H1 (cell line): ENCODE data around the gene TMEM238. TPM values are rescaled to one million over a fixed set of nuclear protein-coding genes. Genes with fewer than 3 reads are reported as not detected.

Source experiments
- CTCF ChIA-PET: fragments of 300-600 bp; sonication (Branson Sonifier 250); formaldehyde crosslinking; loops from one replicate; lab custom pipeline; 2021; ENCODE audit not compliant: partially characterized antibody; lab: Charles Lee
- POLR2A ChIA-PET: fragments of 300-600 bp; sonication (Branson Sonifier 250); formaldehyde crosslinking; loops from one replicate; lab custom pipeline; 2021; ENCODE audit warnings: inconsistent platforms; ENCODE audit not compliant: partially characterized antibody; lab: Charles Lee
- DNase-seq, 2 experiments: peaks; one replicate each; pipeline versions ENCODE4 v3.0.0 to v3.0.0-alpha.2; 2010 to 2022; ENCODE audit warnings: low spot score in 2 of 2, low read depth in 1 of 2, mixed read lengths in 1 of 2
- FAIRE-seq: peaks from 2 replicates; lab custom pipeline; 2011; peaks lifted over from hg19 to GRCh38; lab: Jason Lieb, UNC
- H2AFZ ChIP-seq: 2 replicates; pipeline ENCODE4 v1.8.1; 2012; ENCODE audit warnings: low read length, inconsistent platforms
- H2AK5ac ChIP-seq: 2 replicates; pipeline ENCODE4 v1.6.1; 2013; ENCODE audit warnings: low read depth, low read length
- H2BK120ac ChIP-seq: replicated peaks from 2 replicates; pipeline ENCODE3; 2013; ENCODE audit warnings: low read depth, low read length, inconsistent platforms
- H2BK12ac ChIP-seq: 2 replicates; pipeline ENCODE4 v1.6.1; 2013; ENCODE audit warnings: low read depth, low read length
- H2BK15ac ChIP-seq: 2 replicates; pipeline ENCODE4 v1.6.1; 2013; ENCODE audit warnings: low read length
- H2BK20ac ChIP-seq: 2 replicates; pipeline ENCODE4 v1.6.1; 2013; ENCODE audit warnings: low read length
- H2BK5ac ChIP-seq: 2 replicates; pipeline ENCODE4 v1.6.1; 2013; ENCODE audit warnings: low read depth, low read length
- H3K14ac ChIP-seq: 2 replicates; pipeline ENCODE4 v1.6.1; 2013; ENCODE audit warnings: inconsistent platforms; ENCODE audit not compliant: insufficient read length
- H3K18ac ChIP-seq: 2 replicates; pipeline ENCODE4 v1.6.1; 2013; ENCODE audit warnings: low read length; ENCODE audit errors: extremely low read depth
- H3K23ac ChIP-seq: 2 replicates; pipeline ENCODE4 v1.6.1; 2013; ENCODE audit warnings: inconsistent platforms; ENCODE audit not compliant: insufficient read length
- H3K23me2 ChIP-seq: 2 replicates; pipeline ENCODE4 v1.6.1; 2013; ENCODE audit warnings: low read depth, low read length
- H3K27ac ChIP-seq: 2 replicates; pipeline ENCODE4 v1.6.1; 2011; ENCODE audit warnings: low read depth, low read length, inconsistent platforms
- H3K27me3 ChIP-seq, 4 experiments: replicated peaks in 1 of 4; 1 replicate in 1 of 4; 2 replicates in 3 of 4; pipeline versions ENCODE4 v1.6.1 to v1.8.1; 2011 to 2013; ENCODE audit warnings: low read length in 3 of 4, mild to moderate bottlenecking in 3 of 4, inconsistent platforms in 2 of 4, mixed read lengths in 2 of 4, moderate library complexity in 1 of 4; ENCODE audit not compliant: control insufficient read depth in 3 of 4, insufficient read depth in 3 of 4; ENCODE audit errors: extremely low read depth in 1 of 4
- H3K36me3 ChIP-seq, 4 experiments: 2 replicates each; pipeline versions ENCODE4 v1.6.1 to v1.8.1; 2011 to 2013; ENCODE audit warnings: mild to moderate bottlenecking in 4 of 4, low read length in 3 of 4, moderate library complexity in 2 of 4, control low read depth in 1 of 4, inconsistent platforms in 1 of 4; ENCODE audit not compliant: insufficient read depth in 4 of 4, control insufficient read depth in 2 of 4
- H3K4ac ChIP-seq: replicated peaks from 2 replicates; pipeline ENCODE3; 2013; ENCODE audit warnings: low read length, low read depth, mixed read lengths, inconsistent platforms; ENCODE audit not compliant: insufficient read length
- H3K4me1 ChIP-seq, 4 experiments: replicated peaks in 1 of 4; 1 replicate in 1 of 4; 2 replicates in 3 of 4; pipeline versions ENCODE4 v1.6.1 to v1.8.1; 2011 to 2013; ENCODE audit warnings: low read length in 3 of 4, inconsistent platforms in 2 of 4, mixed read lengths in 1 of 4; ENCODE audit not compliant: insufficient read depth in 4 of 4, control insufficient read depth in 3 of 4
- H3K4me2 ChIP-seq, 2 experiments: 2 replicates each; pipeline versions ENCODE4 v1.6.1 to v1.8.1; 2011 to 2013; ENCODE audit warnings: low read depth in 2 of 2, low read length in 2 of 2, control low read depth in 1 of 2, inconsistent platforms in 1 of 2, mild to moderate bottlenecking in 1 of 2; ENCODE audit not compliant: insufficient read depth in 1 of 2
- H3K4me3 ChIP-seq, 4 experiments: fragments of 200-600, 300-600 bp in 1 of 4; sonication (generic), shearing (Covaris generic), sonication (Bioruptor Twin) in 1 of 4; 2 replicates each; pipeline versions ENCODE4 v1.5.1 to v1.8.1; 2011 to 2016; ENCODE audit warnings: low read length in 4 of 4, low read depth in 3 of 4, control low read depth in 2 of 4, inconsistent platforms in 2 of 4, mild to moderate bottlenecking in 2 of 4, mixed read lengths in 1 of 4, moderate library complexity in 1 of 4; ENCODE audit not compliant: insufficient read depth in 2 of 4; ENCODE audit errors: extremely low read depth in 1 of 4
- H3K56ac ChIP-seq: replicated peaks from 2 replicates; pipeline ENCODE3; 2013; ENCODE audit warnings: low read depth, mild to moderate bottlenecking, mixed read lengths, low read length, inconsistent platforms; ENCODE audit not compliant: insufficient read length
- H3K79me1 ChIP-seq: 2 replicates; pipeline ENCODE4 v1.6.1; 2013; ENCODE audit warnings: low read depth, low read length, control low read depth
- H3K79me2 ChIP-seq, 2 experiments: 2 replicates each; pipeline versions ENCODE4 v1.6.1 to v1.8.1; 2012 to 2013; ENCODE audit warnings: low read length in 2 of 2, mild to moderate bottlenecking in 2 of 2, inconsistent platforms in 1 of 2; ENCODE audit not compliant: insufficient read depth in 2 of 2, control insufficient read depth in 1 of 2
- H3K9ac ChIP-seq, 4 experiments: replicated peaks in 1 of 4; 1 replicate in 1 of 4; 2 replicates in 3 of 4; pipeline versions ENCODE4 v1.6.1 to v1.8.1; 2011 to 2013; ENCODE audit warnings: low read depth in 3 of 4, low read length in 3 of 4, control low read depth in 2 of 4, mild to moderate bottlenecking in 2 of 4, moderate library complexity in 2 of 4, inconsistent platforms in 1 of 4; ENCODE audit errors: extremely low read depth in 1 of 4
- H3K9me3 ChIP-seq, 2 experiments: 2 replicates each; pipeline versions ENCODE4 v1.6.1 to v1.8.1; 2012 to 2013; ENCODE audit warnings: mild to moderate bottlenecking in 2 of 2, moderate library complexity in 2 of 2, control low read depth in 1 of 2, inconsistent platforms in 1 of 2, low read depth in 1 of 2, low read length in 1 of 2, mixed read lengths in 1 of 2; ENCODE audit not compliant: insufficient read depth in 2 of 2
- H4K20me1 ChIP-seq, 2 experiments: replicated peaks in 1 of 2; 2 replicates each; pipeline versions ENCODE3 to v1.8.1; 2011 to 2013; ENCODE audit warnings: inconsistent platforms in 2 of 2, low read length in 2 of 2, mild to moderate bottlenecking in 1 of 2; ENCODE audit not compliant: insufficient read depth in 2 of 2, control insufficient read depth in 1 of 2
- H4K5ac ChIP-seq: 2 replicates; pipeline ENCODE4 v1.6.1; 2013; ENCODE audit warnings: low read length, low read depth, mixed read lengths, inconsistent platforms; ENCODE audit not compliant: insufficient read length
- H4K8ac ChIP-seq: 2 replicates; pipeline ENCODE4 v1.8.0; 2013; ENCODE audit warnings: mild to moderate bottlenecking, moderate library complexity, low read length, inconsistent platforms; ENCODE audit not compliant: insufficient read depth; ENCODE audit errors: extremely low read depth
- H4K91ac ChIP-seq: replicated peaks from 2 replicates; pipeline ENCODE3; 2013; ENCODE audit warnings: low read length, mixed read lengths, inconsistent platforms; ENCODE audit not compliant: insufficient read length
- ASH2L ChIP-seq: fragments of 200-600, 300-600 bp; sonication (generic); IDR thresholded peaks from one replicate; pipeline ENCODE4 v1.7.1; 2017; ENCODE audit warnings: low read length
- EZH2 ChIP-seq: fragments of 200-600 bp; sonication (generic); IDR thresholded peaks from 2 replicates; pipeline ENCODE4 v1.7.1; 2012; ENCODE audit warnings: low read depth, mild to moderate bottlenecking, moderate library complexity, low read length, inconsistent platforms; ENCODE audit not compliant: severe bottlenecking
- GABPA ChIP-seq: IDR thresholded peaks from 2 replicates; pipeline ENCODE4 v1.6.1; 2011; ENCODE audit warnings: mild to moderate bottlenecking, low read length, moderate library complexity, borderline replicate concordance; ENCODE audit not compliant: insufficient read depth
- JUND ChIP-seq: IDR thresholded peaks from 2 replicates; pipeline ENCODE4 v1.6.1; 2011; ENCODE audit warnings: mild to moderate bottlenecking, improper control_type of control experiment, low read length
- KDM1A ChIP-seq: fragments of 200-600, 300-600 bp; sonication (generic); IDR thresholded peaks from 2 replicates; pipeline ENCODE4 v1.7.1; 2016; ENCODE audit warnings: mild to moderate bottlenecking, low read length, borderline replicate concordance
- MAFK ChIP-seq: IDR thresholded peaks from 2 replicates; pipeline ENCODE4 v1.6.1; 2012; ENCODE audit warnings: low read depth, mild to moderate bottlenecking, improper control_type of control experiment, low read length
- USF2 ChIP-seq: IDR thresholded peaks from 2 replicates; pipeline ENCODE4 v1.6.1; 2011; ENCODE audit warnings: low read length, improper control_type of control experiment
- ZNF274 ChIP-seq: IDR thresholded peaks from 2 replicates; pipeline ENCODE4 v1.7.0; 2012; ENCODE audit warnings: low read length, borderline replicate concordance; ENCODE audit errors: extremely low read depth
- WGBS, 2 experiments: shearing (Covaris generic) in 1 of 2; methylation state at CpG; one replicate each; pipeline versions ENCODE4 v1.1.6 to v1.1.7; 2013 to 2015; ENCODE audit warnings: low lambda C conversion rate in 2 of 2, mixed read lengths in 2 of 2, inconsistent platforms in 1 of 2, low coverage in 1 of 2, missing lambda C conversion rate in 1 of 2; ENCODE audit not compliant: insufficient replicate concordance in 2 of 2, insufficient coverage in 1 of 2, insufficient read length in 1 of 2; ENCODE audit errors: extremely low coverage in 1 of 2, missing lambda C conversion rate in 1 of 2; 5-methylcytosine and 5-hydroxymethylcytosine counted together
- polyA plus RNA-seq, 7 experiments: library from polyadenylated mRNA; depleted of rRNA in 3 of 7; stranded (reverse) in 5 of 7; unstranded in 2 of 7; fragments of >200 nt in 5 of 7; fragments of 200-250 nt in 2 of 7; gene quantifications; 1 replicate in 5 of 7; 2 replicates in 1 of 7; 4 replicates in 1 of 7; pipeline versions ENCODE4 v1.2.1 to v1.2.3, GENCODE V29; 2011 to 2013; ENCODE audit warnings: missing spikeins in 2 of 7, mixed read lengths in 2 of 7
- total RNA-seq: library from RNA; stranded (reverse); fragmentation: NEBNext Ultra II Directional; extraction: Animal tissue kit (Norgen Biotek cat#: 25700); gene quantifications from 2 replicates; pipeline ENCODE4 v1.2.1, GENCODE V29; 2021

The TMEM238 gene
- total and polyA plus RNA-seq, 2 of the 8 experiments (the other 6 are each of a cell fraction or from before 2014, with no cell fraction given) = 0.53 to 3.8 TPM

- H3K18ac ChIP-seq = peak overlapping the region; percentile 71
- no peak overlapping the region for H2BK120ac ChIP-seq
- H2BK5ac ChIP-seq = peak overlapping the region; percentile 52; the same call in 1 of the 2 replicates
- H2AFZ ChIP-seq = no peak overlapping the region
- no peak overlapping the region for H4K5ac ChIP-seq
- DNase-seq = no peak
- peak overlapping the region in 2 of 4 experiments; percentile 10 to 42; a peak in 3 of 8 replicates for H3K4me3 ChIP-seq
- H3K9me3 ChIP-seq = no peaks in the 10 kb centered on the region
- H3K4me1 ChIP-seq = peaks cover 5 to 55% (median 39%) of the 10 kb centered on the region in 4 experiments
- TF ChIP-seq KDM1A = no peak
- no peak for TF ChIP-seq JUND
- peak; percentile 24 for TF ChIP-seq EZH2
- TF ChIP-seq USF2 = no peak
- no peak for TF ChIP-seq GABPA
- no peak for TF ChIP-seq MAFK
- TF ChIP-seq ZNF274 = no peak
- no peak for TF ChIP-seq ASH2L
- H3K4ac ChIP-seq = no peak overlapping the region
- peaks cover 0 to 2% of the 10 kb centered on the region in 2 experiments for H4K20me1 ChIP-seq
- H3K36me3 ChIP-seq = no peaks in the 10 kb centered on the region
- no peak overlapping the region for H3K56ac ChIP-seq
- H4K91ac ChIP-seq = no peak overlapping the region
- ChIA-PET CTCF (interaction anchor here (1.5 kb wide), 1 partner anchor 73 kb away, joined by 3 read pairs; no protein-coding TSS in a partner anchor), POLR2A (interaction anchor here (0.7 to 7.1 kb wide), 8 partner anchors 9 to 60 kb away, joined by 3 to 58 read pairs (median 6); partner anchors contain the start of genes KMT5C, TMEM238 and UBE2S)
- H3K27me3 ChIP-seq = peaks cover 16 to 46% (median 37%) of the 10 kb centered on the region in 4 experiments
- H3K9ac ChIP-seq = no peak overlapping the region
- H2AK5ac ChIP-seq = no peak overlapping the region
- H4K8ac ChIP-seq = no peak overlapping the region; the same call in 1 of the 2 replicates
- 19% methylated on average over 16 of the region's 31 CpGs; no CpG with 5 or more reads in 1 of the 2 experiments for WGBS, 2 experiments
- H2BK20ac ChIP-seq = no peak overlapping the region
- H3K27ac ChIP-seq = no peak overlapping the region
- no peak overlapping the region for H2BK15ac ChIP-seq
- H3K79me1 ChIP-seq = no peaks in the 10 kb centered on the region
- peaks cover 25% of the 10 kb centered on the region for H3K23me2 ChIP-seq
- H2BK12ac ChIP-seq = 0 out of 2 replicates have a peak overlapping the region, but pooled peaks have one; percentile 39
- H3K4me2 ChIP-seq = peak overlapping the region; percentile 39 to 56; a peak in 3 of 4 replicates
- no peaks in the 10 kb centered on the region for H3K79me2 ChIP-seq
- H3K23ac ChIP-seq = no peak overlapping the region
- H3K14ac ChIP-seq = no peak overlapping the region
- FAIRE-seq = no peak
These were observed 9.9 kb downstream of the TMEM238 start for GRCh38 chr19:55373993-55374757.
